Mucosa of gallbladder (tissue), 1 donor: Measurements from ENCODE around the gene SLC7A6OS. TPM values are rescaled to one million over a fixed set of nuclear protein-coding genes. Genes with fewer than 3 reads are reported as not detected.

Experiments
- DNase-seq: peaks from one replicate; pipeline ENCODE4 v3.0.0-alpha.2; 2020; ENCODE audit warnings: low spot score
- total RNA-seq: library from RNA; stranded (reverse); gene quantifications from one replicate; pipeline ENCODE4 v1.2.1, GENCODE V29; 2021
- donor health status: DM: no; HTN: no; CAD: no.

SLC7A6OS gene
- total RNA-seq, 1 donor from 2014 or later, result 15.6 TPM

DNA sequence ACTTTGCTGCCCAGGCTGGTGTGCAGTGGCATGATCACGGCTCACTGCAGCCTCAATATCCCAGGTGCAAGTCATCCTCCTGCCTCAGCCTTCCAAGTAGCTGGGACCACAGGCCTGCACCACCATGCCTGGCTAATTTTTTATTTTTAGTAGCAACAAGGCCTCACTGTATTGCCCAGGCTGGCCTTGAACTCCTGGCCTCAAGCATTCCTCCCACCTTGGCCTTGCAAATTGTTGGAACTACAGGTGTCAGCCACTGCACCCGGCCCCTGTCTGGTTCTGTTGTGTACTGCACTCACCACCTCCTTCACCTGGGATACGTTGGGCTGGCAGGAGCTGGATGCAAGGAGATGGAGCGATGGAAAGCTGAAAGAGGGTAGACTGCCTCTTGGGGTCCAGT lies 57.0 kb downstream of the SLC7A6OS start:
- DNase-seq, result no peak

DNA sequence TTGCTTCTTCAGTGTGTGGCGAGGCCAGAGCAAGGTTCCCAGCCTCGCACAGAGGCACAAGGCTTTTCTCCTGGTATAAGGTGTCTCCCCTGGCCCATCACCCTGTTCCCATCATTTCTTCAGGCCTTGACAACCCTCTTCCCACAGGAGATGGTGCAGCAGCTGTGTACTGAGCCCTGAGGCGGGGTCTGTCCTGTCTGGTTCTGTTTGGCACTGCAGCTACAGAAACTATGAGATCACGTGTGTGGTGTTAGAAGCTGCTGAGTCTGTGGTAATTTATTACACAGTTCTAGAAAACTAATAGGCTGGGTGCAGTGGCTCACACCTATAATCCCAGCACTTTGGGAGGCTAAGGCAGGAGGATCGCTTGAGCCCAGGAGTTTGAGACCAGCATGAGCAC lies 58.4 kb downstream of the SLC7A6OS start:
- DNase-seq, result no peak

DNA sequence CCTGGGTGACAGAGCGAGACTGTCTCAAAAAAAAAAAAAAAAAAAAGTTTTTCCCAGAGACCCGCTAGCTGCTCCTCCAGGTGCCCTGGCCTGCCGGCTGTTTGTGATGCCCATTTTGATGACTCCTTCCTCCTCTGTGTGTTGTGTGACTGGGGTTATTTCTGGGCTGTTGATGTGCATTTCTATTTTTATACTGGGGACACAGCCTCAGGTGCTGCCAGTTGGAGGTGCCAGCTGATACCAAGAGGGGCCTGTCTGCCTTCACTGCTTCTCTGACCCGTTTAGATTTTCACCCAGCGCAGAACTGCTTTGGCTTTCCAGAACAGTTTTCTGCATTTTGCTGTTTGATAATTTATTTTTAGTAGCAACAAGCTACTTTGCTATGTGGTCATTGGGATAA lies 58.9 kb downstream of the SLC7A6OS start:
- DNase-seq, result no peak

DNA sequence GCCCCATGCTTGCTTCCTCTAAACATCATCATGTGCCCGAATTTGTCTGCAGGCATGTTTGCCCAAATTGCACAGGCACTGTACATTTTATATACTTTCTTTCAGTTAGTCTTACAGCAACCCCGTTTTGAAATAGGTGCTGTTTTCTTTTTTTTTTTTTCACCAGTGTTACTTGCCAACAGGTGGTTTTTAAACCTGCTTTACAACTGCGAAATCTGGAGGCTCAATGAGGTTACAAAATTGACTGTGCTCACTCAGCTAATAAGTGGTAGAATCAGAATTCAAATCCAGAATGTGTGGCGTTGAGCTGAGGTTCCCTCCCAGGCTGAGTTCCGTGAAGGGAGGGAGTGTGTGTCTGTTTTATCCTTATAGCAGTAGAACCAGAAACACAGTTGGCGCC lies 59.8 kb downstream of the SLC7A6OS start:
- no peak for DNase-seq

DNA sequence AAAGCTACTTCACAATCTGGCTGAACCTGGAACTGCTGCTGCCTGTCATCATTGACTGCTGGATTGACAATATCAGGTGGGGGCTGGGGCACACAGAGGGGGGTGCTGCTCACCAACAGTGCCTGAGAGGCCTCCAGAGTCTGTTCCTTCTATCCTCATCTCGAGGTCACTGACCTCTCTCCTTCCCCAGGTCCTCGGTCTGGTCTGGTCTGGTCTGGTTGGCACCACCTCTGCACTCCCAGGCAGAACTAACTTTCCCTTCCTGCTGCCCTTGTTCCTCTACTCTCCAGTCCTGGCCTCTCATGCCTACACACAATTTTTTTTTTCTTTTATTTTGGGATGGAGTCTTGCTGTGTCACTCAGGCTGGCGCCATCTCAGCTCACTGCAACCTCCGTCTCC lies 61.4 kb downstream of the SLC7A6OS start:
- no peak for DNase-seq

Other genes with a start within 250 kb of the SLC7A6OS start
- 46.5 TPM for gene NFATC3, start 225.6 kb downstream of the SLC7A6OS start, total RNA-seq
- gene ESRP2, start 74.8 kb downstream of the SLC7A6OS start, total RNA-seq, result 67.0 TPM
- 19.1 TPM for gene PLA2G15, start 65.6 kb downstream of the SLC7A6OS start, total RNA-seq
- 13.6 TPM for gene SLC7A6, start 46.4 kb downstream of the SLC7A6OS start, total RNA-seq
- 34.3 TPM for gene PRMT7, start 73 bp upstream of the SLC7A6OS start, total RNA-seq
- 225 TPM for gene SMPD3, start 137.6 kb upstream of the SLC7A6OS start, total RNA-seq
- gene ZFP90, start 228.3 kb upstream of the SLC7A6OS start, total RNA-seq, result 24.2 TPM